Colon (tissue), 2 donors: ENCODE results near the gene PARD3B.
A peak's percentile ranks its signal among the peaks of the same experiment; 100 is the strongest.

Experiments
- FAIRE-seq: peaks from 2 replicates; lab custom pipeline; 2012; peaks lifted over from hg19 to GRCh38; lab: Jason Lieb, UNC
- donor health status: control.
- donor health status: control.

PARD3B gene

DNA sequence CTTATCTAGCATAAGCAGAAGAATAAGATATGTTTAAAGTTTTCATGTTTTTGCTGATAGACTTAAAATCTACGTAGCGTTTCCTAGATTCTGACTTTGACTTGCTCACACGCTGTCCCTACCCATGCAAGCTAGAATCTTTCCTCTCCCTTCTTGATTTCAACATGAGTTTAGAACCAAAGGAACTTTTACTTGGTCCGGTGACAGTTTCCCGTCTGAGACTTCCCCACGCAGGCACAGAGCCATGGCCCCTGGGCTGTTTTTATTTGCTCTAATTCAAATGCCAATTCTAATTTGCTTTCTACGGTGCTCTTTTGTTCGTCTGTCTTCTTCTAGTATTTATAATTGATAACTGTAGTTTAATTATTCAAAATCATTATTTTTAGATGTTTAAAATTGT lies 467.7 kb downstream of the PARD3B start:
- no peak for FAIRE-seq

GRCh38 chr2:205013586-205013985 lies 468.3 kb downstream of the PARD3B start:
- no peak for FAIRE-seq

GRCh38 chr2:205014201-205014600 lies 468.9 kb downstream of the PARD3B start:
- FAIRE-seq: no peak

DNA sequence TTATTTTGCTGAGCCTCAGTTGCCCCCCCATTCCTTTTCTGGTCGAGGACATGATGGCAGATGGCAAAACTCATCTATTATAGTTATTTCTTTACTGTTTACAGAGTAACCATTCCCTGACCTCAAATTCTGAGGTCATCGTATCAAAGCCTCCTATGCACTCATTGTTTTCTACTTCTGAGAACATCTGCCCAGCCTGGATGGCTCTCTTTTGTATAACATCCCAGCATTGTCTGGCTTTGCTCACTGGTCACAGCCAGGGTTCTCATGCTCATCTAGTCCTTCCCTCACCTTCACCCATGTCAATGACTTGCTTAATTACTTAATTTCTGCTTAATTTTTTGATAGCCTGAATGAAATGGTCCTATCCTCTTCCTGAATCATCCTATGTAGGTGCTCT lies 472.1 kb downstream of the PARD3B start:
- FAIRE-seq: no peak

DNA sequence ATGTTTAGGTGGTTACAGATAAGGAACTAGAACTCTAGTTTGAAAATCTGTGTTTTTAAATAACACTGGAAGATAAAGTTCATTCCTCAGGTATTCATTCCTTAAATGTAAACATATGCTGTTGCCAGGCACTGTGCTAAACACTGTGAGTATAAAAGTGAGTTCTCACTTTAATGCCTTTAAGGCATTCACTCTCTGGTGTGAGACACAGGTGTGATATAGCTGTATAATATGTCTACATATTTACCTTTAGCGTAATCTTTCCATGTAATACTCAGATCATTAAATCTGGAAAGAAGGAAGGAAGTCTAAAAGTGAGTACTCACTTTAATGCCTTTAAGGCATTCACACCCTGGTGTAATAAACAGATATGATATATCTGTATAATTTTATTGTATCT lies 472.6 kb downstream of the PARD3B start:
- FAIRE-seq: peak; percentile 71

GRCh38 chr2:205020673-205021072 lies 475.4 kb downstream of the PARD3B start:
- FAIRE-seq: no peak

DNA sequence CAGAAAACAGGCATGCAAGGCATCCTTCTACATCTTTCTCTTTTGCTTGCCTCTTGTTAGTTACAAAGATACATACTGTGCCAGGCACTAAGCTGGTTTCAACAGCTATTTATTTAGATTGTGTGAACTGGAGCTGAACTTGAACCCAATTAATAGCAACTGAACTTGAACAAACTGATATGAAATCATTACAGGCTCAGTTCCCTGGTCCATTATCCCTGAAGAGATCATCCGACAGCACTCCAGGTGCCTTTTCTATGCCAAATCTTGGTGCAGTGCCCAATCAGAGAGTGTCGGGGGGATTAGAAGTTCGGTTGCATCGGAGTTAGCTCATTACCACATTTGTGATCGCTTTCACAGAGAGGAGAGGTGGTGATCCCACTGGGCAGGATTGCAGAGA lies 477.6 kb downstream of the PARD3B start:
- FAIRE-seq: no peak

GRCh38 chr2:205024822-205025518 lies 479.7 kb downstream of the PARD3B start:
- no peak for FAIRE-seq

- FAIRE-seq: no peak
Observed at GRCh38 chr2:205025580-205026240, 480.4 kb downstream of the PARD3B start.

GRCh38 chr2:205030695-205031094 lies 485.4 kb downstream of the PARD3B start:
- no peak for FAIRE-seq

GRCh38 chr2:205032093-205032551 lies 486.8 kb downstream of the PARD3B start:
- no peak for FAIRE-seq

GRCh38 chr2:205033431-205033830 lies 488.2 kb downstream of the PARD3B start:
- no peak for FAIRE-seq

- no peak for FAIRE-seq
Observed at GRCh38 chr2:205034034-205034433, 488.8 kb downstream of the PARD3B start.

GRCh38 chr2:205040323-205040722 lies 495.0 kb downstream of the PARD3B start:
- FAIRE-seq: no peak

DNA sequence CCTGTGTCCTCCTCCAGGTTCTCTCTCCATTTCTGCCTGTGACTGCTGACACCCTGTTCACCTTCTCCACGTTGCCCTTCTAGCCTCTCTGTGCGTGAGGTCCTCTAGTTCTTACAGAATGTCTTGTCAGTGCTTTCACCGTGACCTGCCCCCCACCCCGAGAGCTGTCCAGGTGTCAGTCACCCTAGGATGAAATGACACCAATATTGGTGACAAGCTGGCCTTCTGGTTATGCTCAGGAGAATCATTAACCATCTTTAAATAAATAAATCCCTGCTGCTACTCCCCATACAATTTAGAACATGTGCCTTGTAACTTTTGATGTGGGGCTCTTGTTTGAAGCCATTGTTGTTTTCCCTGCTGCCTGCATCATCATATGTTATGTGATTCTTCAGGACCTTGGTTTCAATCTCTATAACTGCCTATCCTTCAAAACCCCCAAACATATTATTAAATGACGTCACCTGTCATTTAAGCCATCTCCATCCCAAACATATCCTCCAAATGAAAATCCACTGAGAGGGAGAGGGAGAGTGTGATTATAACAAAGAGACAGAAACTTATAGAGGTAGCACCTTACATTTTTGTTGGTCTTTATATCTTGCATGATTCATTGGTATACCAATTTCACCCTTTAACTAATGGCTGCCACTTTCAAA lies 496.3 kb downstream of the PARD3B start:
- no peak for FAIRE-seq

DNA sequence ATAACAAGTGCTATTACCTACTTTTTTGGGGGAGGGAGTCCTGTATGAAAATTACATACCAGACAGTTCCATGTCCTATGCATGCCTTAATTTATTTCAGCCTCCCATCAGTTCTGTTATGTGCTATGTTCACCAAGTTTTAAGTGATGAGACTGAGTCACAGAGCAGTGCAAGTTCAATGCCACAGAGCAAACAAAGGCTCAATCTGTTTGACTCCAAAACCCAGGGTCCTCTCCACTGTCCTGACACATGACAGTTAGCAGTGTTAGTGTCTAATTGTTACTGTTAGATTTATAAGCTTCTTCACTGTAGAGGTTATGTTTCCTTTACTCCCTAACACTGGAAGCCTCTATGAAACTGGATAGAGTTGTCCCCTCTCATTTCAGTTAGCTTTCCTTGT lies 498.0 kb downstream of the PARD3B start:
- FAIRE-seq: no peak

GRCh38 chr2:205045706-205046105 lies 500.4 kb downstream of the PARD3B start:
- FAIRE-seq: no peak

DNA sequence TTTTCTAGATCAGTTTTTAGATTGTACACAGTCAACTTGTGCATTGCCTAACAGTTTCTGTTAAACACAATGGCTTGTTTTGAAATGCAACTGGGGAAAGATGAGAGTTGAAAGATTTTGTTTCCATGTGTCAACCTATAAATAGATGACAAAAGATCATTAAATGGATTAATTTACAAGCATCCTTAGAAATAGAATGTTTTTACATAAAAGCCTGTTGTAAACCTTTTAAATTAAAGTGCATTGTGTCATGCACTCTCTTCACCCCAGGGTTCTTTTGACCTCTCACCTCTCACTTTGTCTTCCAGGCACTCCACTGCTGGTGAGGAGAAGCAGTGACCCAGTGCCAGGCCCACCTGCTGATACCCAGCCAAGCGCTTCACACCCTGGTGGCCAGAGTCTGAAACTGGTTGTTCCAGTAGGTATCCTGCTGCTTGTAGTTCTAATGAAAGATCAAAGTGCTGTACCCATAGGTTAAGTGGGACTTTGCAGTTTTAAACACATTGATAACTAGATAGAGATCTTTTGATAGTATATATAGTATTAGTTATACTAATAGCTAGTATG lies 502.1 kb downstream of the PARD3B start:
- no peak for FAIRE-seq

DNA sequence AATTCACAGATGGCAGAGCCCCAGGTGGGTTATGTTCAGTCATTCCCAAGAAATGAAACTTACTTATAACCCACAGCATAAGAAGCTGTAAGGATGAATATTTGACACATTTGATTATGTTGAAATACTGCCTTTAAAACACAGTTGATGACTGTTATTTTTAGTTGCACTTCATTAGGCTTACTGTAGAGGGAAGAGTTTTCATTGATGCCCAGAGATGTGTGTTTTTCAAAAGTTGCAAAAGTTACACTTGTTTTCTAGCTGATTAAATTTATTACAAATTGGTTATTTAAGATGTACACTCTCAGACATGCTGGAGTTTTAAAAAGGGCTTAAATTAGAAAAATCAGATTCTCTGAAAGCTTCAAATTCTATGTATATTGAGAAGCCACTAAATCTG lies 506.1 kb downstream of the PARD3B start:
- no peak for FAIRE-seq

GRCh38 chr2:205052781-205053180 lies 507.5 kb downstream of the PARD3B start:
- no peak for FAIRE-seq

DNA sequence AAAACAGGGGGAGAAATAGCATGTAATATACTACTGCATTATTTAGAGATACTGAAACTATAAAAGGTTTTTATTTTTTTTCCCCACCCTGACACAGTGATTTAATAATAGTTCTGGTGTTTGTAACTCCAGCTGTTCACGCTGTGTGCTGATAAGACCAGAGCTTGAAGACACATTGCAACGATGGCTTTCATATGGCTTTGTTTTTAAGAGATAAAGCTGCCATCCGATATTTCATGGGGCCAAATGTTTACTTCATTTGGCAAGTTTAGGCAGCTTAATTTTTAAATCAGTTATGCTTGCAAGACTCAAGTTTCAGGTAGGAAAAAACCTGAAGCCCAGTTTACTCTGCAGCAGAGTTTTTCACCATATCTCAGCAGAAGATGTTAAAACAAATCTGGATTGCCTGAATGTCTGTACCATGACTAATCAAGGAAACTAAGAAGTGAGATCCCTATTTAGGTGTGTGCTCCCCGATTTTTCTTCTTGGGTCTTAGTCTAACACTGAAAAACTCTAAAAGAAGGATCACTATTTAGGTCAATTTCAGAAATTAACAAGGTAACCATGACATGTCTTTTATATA lies 508.6 kb downstream of the PARD3B start:
- FAIRE-seq: no peak

DNA sequence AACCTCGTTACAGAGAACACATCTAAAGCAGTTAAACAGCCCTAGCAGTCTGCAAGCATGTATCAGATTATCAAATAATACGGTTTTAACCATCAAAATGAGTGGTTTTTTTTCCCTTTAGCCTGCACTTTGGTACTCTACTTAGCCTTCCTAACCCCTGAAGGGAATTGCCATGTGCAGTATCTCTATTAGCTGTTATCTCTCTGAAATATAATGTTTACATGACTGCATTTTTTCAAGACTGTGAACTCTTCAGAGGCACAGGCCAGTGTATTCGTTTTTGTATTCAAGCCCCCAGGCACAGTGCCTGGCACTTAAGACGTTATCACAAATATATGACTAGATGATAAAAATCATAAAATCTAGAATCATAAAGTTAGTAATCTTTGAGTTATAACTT lies 509.5 kb downstream of the PARD3B start:
- no peak for FAIRE-seq

GRCh38 chr2:205055251-205055650 lies 510.0 kb downstream of the PARD3B start:
- FAIRE-seq: peak; percentile 18
